K562 (cell line): ENCODE results near the gene LRMDA. TPM values are rescaled to one million over a fixed set of nuclear protein-coding genes. Genes with fewer than 3 reads are reported as not detected.
A peak's percentile ranks its signal among the peaks of the same experiment; 100 is the strongest.

Experiments
- ATAC-seq: fragments of 200-7000 bp; cut with Tn5 transposase; 3 replicates; pipeline ENCODE4 v1.9.1; 2020; ENCODE audit warnings: moderate library complexity
- BruUV-seq: library from RNA; stranded (reverse); fragments of 400-500 nt; replicated peaks from 2 replicates; lab custom pipeline; 2021; lab: Mats Ljungman, UMichigan
- CTCF ChIA-PET: fragments of 300-600 bp; formaldehyde crosslinking; extraction: SDS; loops from one replicate; lab custom pipeline; 2021; ENCODE audit warnings: low intra/inter-chr PET ratio; lab: Yijun Ruan, JAX
- POLR2A ChIA-PET: fragments of 300-600, 350-650 bp; sonication (Branson Sonifier 250); formaldehyde crosslinking; extraction: SDS; loops from one replicate; lab custom pipeline; 2021; ENCODE audit warnings: antibody characterized with exemption, inconsistent platforms; lab: Yijun Ruan, JAX
- DNase-seq, 4 experiments: peaks; one replicate each; pipeline versions ENCODE4 v3.0.0 to v3.0.0-alpha.2; 2011 to 2018; ENCODE audit warnings: low spot score in 3 of 4, mixed read lengths in 3 of 4; ENCODE audit errors: extremely low read depth in 1 of 4
- FAIRE-seq: peaks from 2 replicates; lab custom pipeline; 2011; peaks lifted over from hg19 to GRCh38; lab: Jason Lieb, UNC
- H2AFZ ChIP-seq: 2 replicates; pipeline ENCODE4 v1.6.0; 2011; ENCODE audit warnings: low read depth, low read length, control low read depth, inconsistent platforms
- H3K27ac ChIP-seq: fragments of 200-600 bp; 3 replicates; pipeline ENCODE4 v1.8.0; 2011; ENCODE audit warnings: low read depth, mild to moderate bottlenecking, control low read depth, inconsistent platforms, low read length, moderate library complexity, mixed read lengths; ENCODE audit errors: extremely low read depth
- H3K27me3 ChIP-seq, 2 experiments: fragments of 300-600 bp in 1 of 2; 2 replicates in 1 of 2; 3 replicates in 1 of 2; pipeline versions ENCODE4 v1.6.0 to v1.8.0; 2011; ENCODE audit warnings: inconsistent platforms in 2 of 2, low read length in 2 of 2, mild to moderate bottlenecking in 1 of 2, mixed read lengths in 1 of 2, moderate library complexity in 1 of 2; ENCODE audit not compliant: control insufficient read depth in 2 of 2, insufficient read depth in 2 of 2
- H3K36me3 ChIP-seq: fragments of 300-600 bp; 3 replicates; pipeline ENCODE4 v1.8.0; 2011; ENCODE audit warnings: mild to moderate bottlenecking, low read length, inconsistent platforms; ENCODE audit not compliant: control insufficient read depth, insufficient read depth
- H3K4me1 ChIP-seq, 2 experiments: fragments of 200-600 bp in 1 of 2; replicated peaks in 1 of 2; 2 replicates in 1 of 2; 3 replicates in 1 of 2; pipeline versions ENCODE4 v1.5.1 to v1.8.0; 2011; ENCODE audit warnings: inconsistent platforms in 2 of 2, low read length in 2 of 2, mild to moderate bottlenecking in 1 of 2, mixed read lengths in 1 of 2, moderate library complexity in 1 of 2; ENCODE audit not compliant: control insufficient read depth in 2 of 2, insufficient read depth in 2 of 2
- H3K4me2 ChIP-seq: 2 replicates; pipeline ENCODE4 v1.6.1; 2011; ENCODE audit warnings: low read length, control low read depth, inconsistent platforms, mixed read lengths; ENCODE audit not compliant: insufficient read depth
- H3K4me3 ChIP-seq: fragments of 200-600 bp; sonication (generic), shearing (Covaris generic); 2 replicates; pipeline ENCODE4 v1.5.1; 2016; ENCODE audit warnings: control low read depth, inconsistent platforms
- H3K79me2 ChIP-seq: fragments of 200-600 bp; 3 replicates; pipeline ENCODE4 v1.8.0; 2011; ENCODE audit warnings: low read length, inconsistent platforms; ENCODE audit not compliant: control insufficient read depth, insufficient read depth
- H3K9ac ChIP-seq, 2 experiments: 2 replicates each; pipeline versions ENCODE4 v1.6.0 to v1.6.1; 2011; ENCODE audit warnings: low read depth in 2 of 2, low read length in 2 of 2, control low read depth in 1 of 2, inconsistent platforms in 1 of 2, mild to moderate bottlenecking in 1 of 2, mixed read lengths in 1 of 2; ENCODE audit not compliant: insufficient read depth in 1 of 2
- H3K9me1 ChIP-seq: one replicate; pipeline ENCODE4 v1.6.0; 2011; ENCODE audit warnings: inconsistent platforms, mild to moderate bottlenecking, low read length, moderate library complexity; ENCODE audit not compliant: control insufficient read depth, insufficient read depth
- H3K9me3 ChIP-seq: replicated peaks from 2 replicates; pipeline ENCODE4 v1.5.1; 2011; ENCODE audit warnings: low read depth, low read length, inconsistent platforms; ENCODE audit not compliant: control insufficient read depth, insufficient read depth
- H4K20me1 ChIP-seq: replicated peaks from 2 replicates; pipeline ENCODE4 v1.6.1; 2011; ENCODE audit warnings: low read length, inconsistent platforms, mixed read lengths; ENCODE audit not compliant: control insufficient read depth, insufficient read depth
- CHD1 ChIP-seq: fragments of 200-600 bp; sonication (generic); IDR thresholded peaks from one replicate; pipeline ENCODE4 v1.6.1; 2012; ENCODE audit warnings: mild to moderate bottlenecking, moderate library complexity, low read length, inconsistent platforms
- ETV6 ChIP-seq, 3 experiments: fragments of 150-350 bp in 1 of 3; sonication (generic) in 1 of 3; formaldehyde crosslinking in 1 of 3; IDR thresholded peaks; 2 replicates each; pipeline versions ENCODE4 v1.6.1 to v1.8.0; 2014 to 2022; ENCODE audit warnings: borderline replicate concordance in 2 of 3, low read depth in 2 of 3, antibody characterized with exemption in 1 of 3, low read length in 1 of 3, mild to moderate bottlenecking in 1 of 3, missing genetic modification reagents in 1 of 3
- FOSL1 ChIP-seq: fragments of 200-800 bp; sonication (Bioruptor generic); conservative IDR thresholded peaks from 2 replicates; pipeline ENCODE4 v1.6.1; 2016; ENCODE audit warnings: missing genetic modification characterization, missing compliant biosample characterization
- KAT8 ChIP-seq: fragments of 450-650 bp; IDR thresholded peaks from 2 replicates; pipeline ENCODE4 v1.6.1; 2016; ENCODE audit warnings: low read depth, mild to moderate bottlenecking
- MAZ ChIP-seq, 2 experiments: fragments of 450-650 bp in 1 of 2; sonication (generic) in 1 of 2; formaldehyde crosslinking; IDR thresholded peaks in 1 of 2; conservative IDR thresholded peaks in 1 of 2; 2 replicates each; pipeline versions ENCODE4 v1.4.0 to v1.5.0; 2020; ENCODE audit warnings: mild to moderate bottlenecking in 1 of 2, missing genetic modification reagents in 1 of 2
- POLR3A ChIP-seq: IDR thresholded peaks from 2 replicates; pipeline ENCODE4 v1.6.1; 2011; ENCODE audit warnings: borderline replicate concordance, mild to moderate bottlenecking, moderate library complexity; ENCODE audit not compliant: insufficient read length, insufficient read depth; ENCODE audit errors: extremely low read depth
- SIN3B ChIP-seq: fragments of 450-650 bp; IDR thresholded peaks from 2 replicates; pipeline ENCODE4 v1.6.1; 2017; ENCODE audit warnings: low read depth, mild to moderate bottlenecking, moderate library complexity
- TCF15 ChIP-seq: fragments of 250-450 bp; sonication (Bioruptor Pico); IDR thresholded peaks from 2 replicates; pipeline ENCODE4 v1.8.0; 2022; ENCODE audit warnings: moderate library complexity, mild to moderate bottlenecking, inconsistent platforms
- TCF7 ChIP-seq: sonication (generic); IDR thresholded peaks from 2 replicates; pipeline ENCODE4 v1.6.1; 2016; ENCODE audit warnings: antibody characterized with exemption, borderline replicate concordance
- TCF7L2 ChIP-seq: fragments of 150-350 bp; IDR thresholded peaks from 2 replicates; pipeline ENCODE4 v1.6.1; 2016; ENCODE audit warnings: low read depth, mild to moderate bottlenecking, low read length, moderate library complexity
- TFAM ChIP-seq: fragments of 250-450 bp; sonication (Bioruptor Pico); conservative IDR thresholded peaks from 2 replicates; pipeline ENCODE4 v1.5.0; 2021; ENCODE audit warnings: mild to moderate bottlenecking, moderate library complexity
- TFE3 ChIP-seq: fragments of 450-650 bp; formaldehyde crosslinking; IDR thresholded peaks from 2 replicates; pipeline ENCODE4 v1.4.0; 2020; ENCODE audit warnings: mild to moderate bottlenecking, mixed read lengths
- TRIM28 ChIP-seq: fragments of 450-650 bp; IDR thresholded peaks from 2 replicates; pipeline ENCODE4 v1.6.1; 2017
- ZBTB43 ChIP-seq: sonication (generic); formaldehyde crosslinking; IDR thresholded peaks from 2 replicates; pipeline ENCODE4 v1.8.0; 2023; ENCODE audit warnings: mild to moderate bottlenecking, missing genetic modification reagents
- WGBS: fragments of 100-300 bp; shearing (Covaris generic); methylation state at CpG from one replicate; pipeline ENCODE4 v1.1.6; 2016; ENCODE audit warnings: low coverage, mixed read lengths; ENCODE audit not compliant: insufficient coverage; ENCODE audit errors: missing lambda C conversion rate; 5-methylcytosine and 5-hydroxymethylcytosine counted together
- in situ Hi-C: fragments of 300-500 bp; cut with MboI; formaldehyde crosslinking; loops from 4 replicates; pipeline ENCODE4 v1.15.0; 2018; ENCODE audit warnings: inconsistent platforms, mixed read lengths
- intact Hi-C: fragments of 100-400 bp; cut with micrococcal nuclease; formaldehyde crosslinking; loops from 2 replicates; pipeline ENCODE4 v1.14.2; 2022
- polyA plus RNA-seq, 8 experiments: library from polyadenylated mRNA; depleted of rRNA in 4 of 8; stranded (reverse) in 5 of 8; unstranded in 3 of 8; fragments of >200 nt; fragmentation: Nextera tagmentation in 2 of 8; fragmentation: Illumina TruSeq in 1 of 8; extraction: Ambion mirVana in 2 of 8; extraction: Trizol in 1 of 8; gene quantifications; 2 replicates each; pipeline versions ENCODE4 v1.2.1 to v1.2.3, GENCODE V29; 2011 to 2014; ENCODE audit warnings: inconsistent platforms in 1 of 8, missing spikeins in 1 of 8
- total RNA-seq, 7 experiments: library from RNA; depleted of rRNA in 6 of 7; stranded (reverse); fragments of >200 nt in 6 of 7; fragmentation: Illumina TruSeq in 2 of 7; extraction: Trizol in 2 of 7; gene quantifications; 2 replicates each; pipeline versions ENCODE4 v1.2.1 to v1.2.3, GENCODE V29; 2011 to 2021; ENCODE audit warnings: low replicate concordance in 1 of 7

Gene LRMDA
- total and polyA plus RNA-seq, 9 of the 15 experiments (the other 6 are each of a cell fraction or from before 2014, with no cell fraction given), result 0.25 TPM; not detected in 8

- no peaks in the 10 kb centered on the region for H4K20me1 ChIP-seq
- in situ Hi-C loops, result no loop called here
- peak; percentile 17; the same call in 1 of the 2 replicates for TF ChIP-seq TFE3 (CRISPR knock-in tag)
- no peak for TF ChIP-seq SIN3B
- no peak for TF ChIP-seq TFAM
- TF ChIP-seq MAZ (CRISPR knock-in tag; conservative IDR thresholded peaks at IDR 0.05 in 1 of 2, IDR thresholded peaks at IDR 0.05 in 1 of 2), result no peak
- no peak for TF ChIP-seq KAT8
- H3K4me2 ChIP-seq, result no peak overlapping the region
- H3K27ac ChIP-seq, result no peak overlapping the region
- H3K4me3 ChIP-seq, result no peak overlapping the region
- 0% methylated on average over 7 of the region's 7 CpGs for WGBS
- ChIA-PET CTCF (no interaction called here), POLR2A (no interaction called here)
- no peaks in the 10 kb centered on the region for H3K79me2 ChIP-seq
- no peak for DNase-seq
- no peak for FAIRE-seq
- no peaks in the 10 kb centered on the region for H3K9me1 ChIP-seq
- no peak overlapping the region for H2AFZ ChIP-seq
- no peaks in the 10 kb centered on the region for H3K27me3 ChIP-seq
- intact Hi-C loops, result no loop called here
- no TSS peak for BruUV-seq
- no peak overlapping the region for H3K9ac ChIP-seq
- no peaks in the 10 kb centered on the region for H3K4me1 ChIP-seq
- no peaks in the 10 kb centered on the region for H3K9me3 ChIP-seq
- H3K36me3 ChIP-seq, result no peaks in the 10 kb centered on the region
- ATAC-seq, result no peak
These were observed 729.8 kb downstream of the LRMDA start for GRCh38 chr10:76161301-76161582.

GRCh38 chr10:76168437-76168836 lies 737.0 kb downstream of the LRMDA start:
- Histone ChIP-seq H2AFZ (no peak overlapping the region), H3K4me3 (no peak overlapping the region), H3K79me2 (no peaks in the 10 kb centered on the region), H4K20me1 (no peaks in the 10 kb centered on the region), H3K36me3 (no peaks in the 10 kb centered on the region), H3K9me1 (no peaks in the 10 kb centered on the region), H3K27me3 (no peaks in the 10 kb centered on the region), H3K9me3 (no peaks in the 10 kb centered on the region), H3K4me2 (no peak overlapping the region), H3K4me1 (no peaks in the 10 kb centered on the region), H3K9ac (no peak overlapping the region), H3K27ac (no peak overlapping the region)
- no peak for ATAC-seq
- BruUV-seq, result no TSS peak
- intact Hi-C loops, result no loop called here
- no peak for DNase-seq
- in situ Hi-C loops, result no loop called here
- WGBS, result 7% methylated on average over 1 of the region's 1 CpG
- POLR2A ChIA-PET, result no interaction called here
- CTCF ChIA-PET, result no interaction called here
- no peak for FAIRE-seq
- no peak for TF ChIP-seq TCF15 (CRISPR knock-in tag)
- TF ChIP-seq TRIM28, result no peak
- TF ChIP-seq TCF7, result no peak
- TF ChIP-seq FOSL1 (tag), result no peak
- TF ChIP-seq POLR3A, result no peak
- TF ChIP-seq ETV6 (IDR thresholded peaks at IDR 0.05; ENCODE audit: borderline replicate concordance in 1 of 2, low read depth in 2 of 2, low read length in 1 of 2), result no peak
- no peak for TF ChIP-seq ETV6 (CRISPR knock-in tag; IDR thresholded peaks at IDR 0.05; ENCODE audit: borderline replicate concordance)
- no peak for TF ChIP-seq CHD1
- no peak for TF ChIP-seq TCF7L2
- no peak for TF ChIP-seq ZBTB43 (CRISPR knock-in tag)
